ENCODE data around the gene CSDE1.
A peak's percentile ranks its signal among the peaks of the same experiment; 100 is the strongest.

CSDE1 gene

GRCh38 chr1:114770989-114771388 is 13.2 kb upstream of the CSDE1 start:
- TF ChIP-seq, protein P1, sequence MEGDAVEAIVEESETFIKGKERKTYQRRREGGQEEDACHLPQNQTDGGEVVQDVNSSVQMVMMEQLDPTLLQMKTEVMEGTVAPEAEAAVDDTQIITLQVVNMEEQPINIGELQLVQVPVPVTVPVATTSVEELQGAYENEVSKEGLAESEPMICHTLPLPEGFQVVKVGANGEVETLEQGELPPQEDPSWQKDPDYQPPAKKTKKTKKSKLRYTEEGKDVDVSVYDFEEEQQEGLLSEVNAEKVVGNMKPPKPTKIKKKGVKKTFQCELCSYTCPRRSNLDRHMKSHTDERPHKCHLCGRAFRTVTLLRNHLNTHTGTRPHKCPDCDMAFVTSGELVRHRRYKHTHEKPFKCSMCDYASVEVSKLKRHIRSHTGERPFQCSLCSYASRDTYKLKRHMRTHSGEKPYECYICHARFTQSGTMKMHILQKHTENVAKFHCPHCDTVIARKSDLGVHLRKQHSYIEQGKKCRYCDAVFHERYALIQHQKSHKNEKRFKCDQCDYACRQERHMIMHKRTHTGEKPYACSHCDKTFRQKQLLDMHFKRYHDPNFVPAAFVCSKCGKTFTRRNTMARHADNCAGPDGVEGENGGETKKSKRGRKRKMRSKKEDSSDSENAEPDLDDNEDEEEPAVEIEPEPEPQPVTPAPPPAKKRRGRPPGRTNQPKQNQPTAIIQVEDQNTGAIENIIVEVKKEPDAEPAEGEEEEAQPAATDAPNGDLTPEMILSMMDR (IDR thresholded peaks at IDR 0.05), result no peak

DNA sequence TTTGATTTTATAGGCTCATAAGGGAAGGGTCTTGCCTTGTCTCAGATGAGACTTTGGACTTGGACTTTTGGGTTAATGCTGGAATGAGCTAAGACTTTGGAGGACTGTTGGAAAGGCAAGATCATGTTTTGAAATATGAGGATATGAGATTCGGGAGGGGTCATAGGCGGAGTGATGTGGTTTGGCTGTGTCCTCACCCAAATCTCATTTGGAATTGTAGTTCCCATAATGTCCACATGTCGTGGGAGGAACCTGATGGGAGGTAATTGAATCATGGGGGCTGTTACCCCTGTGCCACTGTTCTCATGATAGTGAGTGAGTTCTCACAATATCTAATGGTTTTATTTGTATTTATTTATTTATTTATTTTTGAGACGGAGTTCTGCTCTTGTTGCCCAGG is 6.9 kb upstream of the CSDE1 start:
- TF ChIP-seq, protein P1 (IDR thresholded peaks at IDR 0.05), result no peak

DNA sequence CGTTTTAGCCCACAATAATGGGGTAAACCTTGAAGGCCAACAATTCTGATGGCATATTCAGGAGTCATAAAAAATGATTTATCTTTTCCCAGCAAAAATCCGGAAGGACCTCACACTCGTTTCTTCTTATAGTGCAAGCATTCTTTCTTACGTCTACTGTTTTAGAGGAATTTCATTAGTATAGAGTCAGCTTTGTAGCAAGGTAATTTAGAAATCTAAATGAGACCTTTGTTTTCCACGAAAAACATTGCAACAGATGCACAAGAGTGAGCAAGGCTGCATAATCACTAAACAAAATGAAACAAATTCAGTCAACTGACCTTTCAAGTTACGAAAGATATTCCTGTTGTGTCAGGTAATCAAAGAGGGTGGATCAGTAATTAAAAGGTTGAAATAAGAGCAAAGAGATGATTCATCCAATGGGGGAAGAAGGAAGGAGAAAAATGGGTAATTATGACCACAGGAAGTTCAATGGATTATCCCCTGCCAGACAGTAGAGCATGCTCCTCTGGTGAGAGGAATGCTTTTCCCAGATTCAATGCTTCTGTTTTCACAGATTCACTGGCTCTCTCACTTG is 560 bp upstream of the CSDE1 start:
- TF ChIP-seq, protein P1 (IDR thresholded peaks at IDR 0.05), result 0 out of 2 replicates have a peak, but pooled peaks have one; percentile 7

- TF ChIP-seq, protein P1 (IDR thresholded peaks at IDR 0.05), result no peak
These were observed 782 bp downstream of the CSDE1 start for GRCh38 chr1:114756949-114757454.

GRCh38 chr1:114756009-114756892 is 1.5 kb downstream of the CSDE1 start:
- TF ChIP-seq, protein P1 (IDR thresholded peaks at IDR 0.05), result no peak

GRCh38 chr1:114755006-114755931 is 2.5 kb downstream of the CSDE1 start:
- TF ChIP-seq, protein P1 (IDR thresholded peaks at IDR 0.05), result no peak

GRCh38 chr1:114753143-114753542 is 4.6 kb downstream of the CSDE1 start:
- TF ChIP-seq, protein P1 (IDR thresholded peaks at IDR 0.05), result no peak
